H1 (cell line): ENCODE measurements around the gene ENPP6.

Experiments
- CEBPB ChIP-seq: IDR thresholded peaks from 2 replicates; pipeline ENCODE4 v1.6.1; 2012; ENCODE audit warnings: low read depth, low read length
- CHD1 ChIP-seq: IDR thresholded peaks from 2 replicates; pipeline ENCODE4 v1.6.1; 2012; ENCODE audit warnings: low read depth, low read length, improper control_type of control experiment
- CTCF ChIP-seq, 3 experiments: IDR thresholded peaks; 1 replicate in 2 of 3; 2 replicates in 1 of 3; pipeline versions ENCODE4 v1.5.1 to v1.6.1; 2011; ENCODE audit warnings: low read length in 3 of 3, mild to moderate bottlenecking in 3 of 3, inconsistent platforms in 2 of 3, low read depth in 1 of 3, moderate library complexity in 1 of 3; ENCODE audit not compliant: insufficient read depth in 1 of 3; ENCODE audit errors: control extremely low read depth in 1 of 3
- EGR1 ChIP-seq: IDR thresholded peaks from 2 replicates; pipeline ENCODE4 v1.6.1; 2011; ENCODE audit warnings: low read depth, low read length, borderline replicate concordance
- EP300 ChIP-seq, 2 experiments: IDR thresholded peaks; 1 replicate in 1 of 2; 2 replicates in 1 of 2; pipeline ENCODE4 v1.6.1; 2011 to 2012; ENCODE audit warnings: low read depth in 2 of 2, low read length in 2 of 2, mild to moderate bottlenecking in 2 of 2, borderline replicate concordance in 1 of 2, inconsistent platforms in 1 of 2, moderate library complexity in 1 of 2
- FOSL1 ChIP-seq: IDR thresholded peaks from 2 replicates; pipeline ENCODE4 v1.6.1; 2011; ENCODE audit warnings: mild to moderate bottlenecking, low read depth, low read length, moderate library complexity; ENCODE audit not compliant: insufficient read depth
- GABPA ChIP-seq: IDR thresholded peaks from 2 replicates; pipeline ENCODE4 v1.6.1; 2011; ENCODE audit warnings: mild to moderate bottlenecking, low read length, moderate library complexity, borderline replicate concordance; ENCODE audit not compliant: insufficient read depth
- POLR2A ChIP-seq, 2 experiments: IDR thresholded peaks; 1 replicate in 1 of 2; 2 replicates in 1 of 2; pipeline ENCODE4 v1.6.1; 2011; ENCODE audit warnings: low read depth in 2 of 2, low read length in 2 of 2, mild to moderate bottlenecking in 2 of 2; ENCODE audit errors: control extremely low read depth in 1 of 2
- RXRA ChIP-seq: IDR thresholded peaks from 2 replicates; pipeline ENCODE4 v1.6.1; 2011; ENCODE audit warnings: low read depth, mild to moderate bottlenecking, low read length, moderate library complexity; ENCODE audit not compliant: insufficient read depth
- TAF1 ChIP-seq: IDR thresholded peaks from 2 replicates; pipeline ENCODE4 v1.6.1; 2011; ENCODE audit warnings: mild to moderate bottlenecking, low read depth, low read length
- USF2 ChIP-seq: IDR thresholded peaks from 2 replicates; pipeline ENCODE4 v1.6.1; 2011; ENCODE audit warnings: low read length, improper control_type of control experiment
- ZNF274 ChIP-seq: IDR thresholded peaks from 2 replicates; pipeline ENCODE4 v1.7.0; 2012; ENCODE audit warnings: low read length, borderline replicate concordance; ENCODE audit errors: extremely low read depth

- TF ChIP-seq USF2 (no peak), POLR2A (IDR thresholded peaks at IDR 0.05; ENCODE audit: control extremely low read depth in 1 of 2, low read depth in 2 of 2, low read length in 2 of 2) (no peak), TAF1 (no peak), CHD1 (no peak), GABPA (no peak), EP300 (IDR thresholded peaks at IDR 0.05; ENCODE audit: borderline replicate concordance in 1 of 2, low read depth in 2 of 2, low read length in 2 of 2) (no peak), ZNF274 (no peak), CTCF (IDR thresholded peaks at IDR 0.05; ENCODE audit: control extremely low read depth in 1 of 3, insufficient read depth in 1 of 3, low read depth in 1 of 3, low read length in 3 of 3) (no peak), EGR1 (no peak), RXRA (no peak), FOSL1 (no peak), CEBPB (no peak)
Measured at GRCh38 chr4:184217634-184218033, at the start of gene ENPP6.
